Measurements from ENCODE around the gene RPL22. TPM values are rescaled to one million over a fixed set of nuclear protein-coding genes. Genes with fewer than 3 reads are reported as not detected.

Gene RPL22
- total and polyA plus RNA-seq, 2 of the 8 experiments (the other 6 are each of a cell fraction or from before 2014, with no cell fraction given) = 133 to 521 TPM

GRCh38 chr1:6163973-6164617 lies 35.3 kb downstream of the RPL22 start:
- Histone ChIP-seq H4K5ac (ENCODE audit: insufficient read length, low read depth, low read length) (no peak overlapping the region), H2BK5ac (ENCODE audit: low read depth, low read length) (no peak overlapping the region), H3K27ac (ENCODE audit: low read depth, low read length) (no peak overlapping the region), H3K18ac (ENCODE audit: extremely low read depth, low read length) (no peak overlapping the region), H3K79me1 (ENCODE audit: low read depth, low read length) (no peaks in the 10 kb centered on the region), H3K27me3 (replicated peaks in 1 of 4; ENCODE audit: control insufficient read depth in 3 of 4, extremely low read depth in 1 of 4, insufficient read depth in 3 of 4, low read length in 3 of 4) (no peaks in the 10 kb centered on the region; a peak in 1 of 7 replicates), H2BK20ac (ENCODE audit: low read length) (no peak overlapping the region), H3K9me3 (ENCODE audit: insufficient read depth in 2 of 2, low read depth in 1 of 2, low read length in 1 of 2) (no peaks in the 10 kb centered on the region), H3K14ac (ENCODE audit: insufficient read length) (no peak overlapping the region), H4K91ac (replicated peaks; ENCODE audit: insufficient read length, low read length) (no peak overlapping the region), H3K23me2 (ENCODE audit: low read depth, low read length) (no peaks in the 10 kb centered on the region), H3K4me3 (ENCODE audit: extremely low read depth in 1 of 4, insufficient read depth in 2 of 4, low read depth in 3 of 4, low read length in 4 of 4) (no peak overlapping the region), H3K79me2 (ENCODE audit: control insufficient read depth in 1 of 2, insufficient read depth in 2 of 2, low read length in 2 of 2) (no peaks in the 10 kb centered on the region), H2AFZ (ENCODE audit: low read length) (no peak overlapping the region), H2BK15ac (ENCODE audit: low read length) (no peak overlapping the region), H2BK12ac (ENCODE audit: low read depth, low read length) (no peak overlapping the region), H3K4me2 (ENCODE audit: insufficient read depth in 1 of 2, low read depth in 2 of 2, low read length in 2 of 2) (no peak overlapping the region), H3K9ac (replicated peaks in 1 of 4; ENCODE audit: extremely low read depth in 1 of 4, low read depth in 3 of 4, low read length in 3 of 4) (no peak overlapping the region), H2AK5ac (ENCODE audit: low read depth, low read length) (no peak overlapping the region), H3K4me1 (replicated peaks in 1 of 4; ENCODE audit: control insufficient read depth in 3 of 4, insufficient read depth in 4 of 4, low read length in 3 of 4) (peaks cover 0 to 5% (median 2%) of the 10 kb centered on the region in 4 experiments; a peak in 4 of 7 replicates), H3K36me3 (ENCODE audit: control insufficient read depth in 2 of 4, insufficient read depth in 4 of 4, low read length in 3 of 4) (no peaks in the 10 kb centered on the region), H4K8ac (ENCODE audit: extremely low read depth, insufficient read depth, low read length) (no peak overlapping the region), H3K4ac (replicated peaks; ENCODE audit: insufficient read length, low read depth, low read length) (no peak overlapping the region), H2BK120ac (replicated peaks; ENCODE audit: low read depth, low read length) (no peak overlapping the region), H3K56ac (replicated peaks; ENCODE audit: insufficient read length, low read depth, low read length) (no peak overlapping the region), H3K23ac (ENCODE audit: insufficient read length) (no peak overlapping the region), H4K20me1 (replicated peaks in 1 of 2; ENCODE audit: control insufficient read depth in 1 of 2, insufficient read depth in 2 of 2, low read length in 2 of 2) (peaks cover 3 to 7% of the 10 kb centered on the region in 2 experiments)
- WGBS, 2 experiments (ENCODE audit: extremely low coverage in 1 of 2, insufficient coverage in 1 of 2, insufficient read length in 1 of 2, insufficient replicate concordance in 2 of 2, low coverage in 1 of 2, low lambda C conversion rate in 2 of 2, missing lambda C conversion rate in 1 of 2) = 86% methylated on average over 17 of the region's 19 CpGs; no CpG with 5 or more reads in 1 of the 2 experiments
- ChIA-PET POLR2A (ENCODE audit: partially characterized antibody) (no interaction called here), CTCF (ENCODE audit: partially characterized antibody) (interaction anchor here (0.6 to 4.7 kb wide), 8 partner anchors 7 to 811 kb away, joined by 3 to 40 read pairs (median 4); no protein-coding TSS in a partner anchor)
- DNase-seq (ENCODE audit: low read depth in 1 of 2, low spot score in 2 of 2) (no peak), FAIRE-seq (no peak)
- TF ChIP-seq BRCA1 (IDR thresholded peaks at IDR 0.05; ENCODE audit: low read depth, low read length) (no peak), KDM1A (IDR thresholded peaks at IDR 0.05; ENCODE audit: borderline replicate concordance, low read length) (no peak), SRF (IDR thresholded peaks at IDR 0.05; ENCODE audit: low read depth, low read length) (no peak), NANOG (IDR thresholded peaks at IDR 0.05; ENCODE audit: insufficient read depth, low read depth, low read length, poor library complexity, severe bottlenecking) (no peak), FOSL1 (IDR thresholded peaks at IDR 0.05; ENCODE audit: insufficient read depth, low read depth, low read length) (no peak), SP4 (IDR thresholded peaks at IDR 0.05; ENCODE audit: low read length) (no peak), SUZ12 (IDR thresholded peaks at IDR 0.05; ENCODE audit: low read length) (no peak), EZH2 (IDR thresholded peaks at IDR 0.05; ENCODE audit: low read depth, low read length, severe bottlenecking) (no peak), CREB1 (IDR thresholded peaks at IDR 0.05) (no peak), PHF8 (conservative IDR thresholded peaks at IDR 0.05; ENCODE audit: low read depth, low read length) (no peak), CBX8 (IDR thresholded peaks at IDR 0.05; ENCODE audit: borderline replicate concordance, low read depth, low read length) (no peak)
- TF ChIP-seq, protein P1, sequence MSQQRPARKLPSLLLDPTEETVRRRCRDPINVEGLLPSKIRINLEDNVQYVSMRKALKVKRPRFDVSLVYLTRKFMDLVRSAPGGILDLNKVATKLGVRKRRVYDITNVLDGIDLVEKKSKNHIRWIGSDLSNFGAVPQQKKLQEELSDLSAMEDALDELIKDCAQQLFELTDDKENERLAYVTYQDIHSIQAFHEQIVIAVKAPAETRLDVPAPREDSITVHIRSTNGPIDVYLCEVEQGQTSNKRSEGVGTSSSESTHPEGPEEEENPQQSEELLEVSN (IDR thresholded peaks at IDR 0.05) = no peak
